HG03469 (cell line): Measurements from ENCODE around the gene UCK2.

Source experiments
- ATAC-seq: cut with Tn5 transposase; IDR thresholded peaks from one replicate; pipeline ENCODE4 v1.9.1; 2021; ENCODE audit warnings: mild to moderate bottlenecking, moderate library complexity, moderate number of reproducible peaks; ENCODE audit not compliant: unreplicated experiment

UCK2 gene

GRCh38 chr1:165897326-165898303 is 70.2 kb downstream of the UCK2 start:
- ATAC-seq: no peak

DNA sequence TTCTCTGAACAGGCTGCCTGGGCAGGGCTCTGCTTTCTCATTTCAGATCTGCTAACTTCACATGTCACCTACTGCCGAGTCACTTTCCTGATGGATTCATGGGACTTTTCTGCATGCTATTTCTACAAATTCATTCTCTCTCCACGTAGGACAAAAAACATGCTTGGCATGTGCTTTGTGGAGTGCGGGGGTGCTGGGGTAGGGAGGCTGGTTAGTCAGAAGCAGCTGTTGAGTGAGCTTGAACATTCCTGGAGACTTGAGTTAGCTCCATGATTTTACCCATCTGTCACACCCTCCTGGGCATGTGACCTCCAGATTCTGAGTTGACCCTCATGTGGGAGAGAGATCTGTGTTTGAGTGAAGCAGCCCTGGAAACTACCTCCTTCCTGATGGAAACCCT is 71.4 kb downstream of the UCK2 start:
- no peak for ATAC-seq

GRCh38 chr1:165899461-165899941 is 72.1 kb downstream of the UCK2 start:
- no peak for ATAC-seq

DNA sequence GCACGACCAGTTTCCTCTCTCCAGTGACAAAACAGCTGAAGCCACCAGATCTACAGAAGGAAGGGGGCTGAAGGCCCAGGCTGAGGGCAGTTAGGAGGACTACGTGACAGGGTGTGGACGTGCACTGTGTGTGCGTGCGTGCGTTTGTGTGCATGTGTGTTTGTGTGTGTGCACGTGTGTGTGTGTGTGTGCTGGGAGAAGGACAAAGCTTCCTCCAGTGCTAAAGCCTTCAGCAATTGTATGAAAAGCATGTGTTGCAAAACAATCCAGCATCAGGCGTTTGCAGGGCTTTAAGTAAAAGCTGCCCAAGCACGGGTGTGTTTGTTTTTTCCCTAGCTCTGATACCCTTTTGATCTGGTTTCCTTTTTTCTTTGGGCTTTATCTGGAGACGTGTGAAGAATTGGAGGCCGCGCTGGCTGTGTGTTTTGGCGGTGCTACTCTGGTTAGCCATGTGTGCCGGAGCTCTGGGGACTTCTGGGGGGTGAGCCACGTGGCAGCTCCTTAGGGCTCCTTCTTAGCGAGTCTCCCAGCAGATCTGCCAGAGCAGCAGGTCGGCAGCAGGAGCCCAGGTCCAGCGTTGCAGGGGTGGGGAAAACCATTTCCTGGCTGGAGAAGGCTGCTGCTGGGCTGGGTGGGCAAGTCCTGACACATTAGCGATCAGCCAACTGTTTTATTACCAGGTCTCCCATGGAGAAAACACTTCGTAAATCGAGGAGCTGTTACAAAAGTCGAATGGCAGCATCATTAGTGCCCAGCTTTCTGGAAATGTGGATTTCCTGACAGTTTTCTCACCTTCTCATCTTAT is 73.4 kb downstream of the UCK2 start:
- no peak for ATAC-seq

GRCh38 chr1:165902565-165902964 is 75.2 kb downstream of the UCK2 start:
- ATAC-seq: no peak

DNA sequence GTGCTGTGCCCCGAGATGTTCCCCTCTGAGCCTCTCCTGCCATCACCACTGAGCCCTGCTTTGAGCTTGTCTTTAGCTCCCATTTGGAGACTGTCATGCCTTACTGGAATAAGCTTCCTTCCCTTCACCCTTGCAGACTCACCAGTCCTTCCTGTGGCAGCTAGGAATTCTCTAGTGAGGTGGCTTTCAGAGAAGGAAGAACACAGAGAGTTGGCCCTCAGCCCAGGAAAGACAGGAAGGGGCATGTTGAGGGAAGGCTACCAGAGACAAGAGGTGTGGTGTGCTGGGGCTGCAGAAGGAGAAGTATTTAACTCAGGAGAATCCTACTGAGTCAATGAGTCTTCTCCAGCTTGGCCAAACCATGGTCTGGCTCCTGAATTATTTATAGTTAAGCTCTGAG is 76.3 kb downstream of the UCK2 start:
- ATAC-seq: no peak

DNA sequence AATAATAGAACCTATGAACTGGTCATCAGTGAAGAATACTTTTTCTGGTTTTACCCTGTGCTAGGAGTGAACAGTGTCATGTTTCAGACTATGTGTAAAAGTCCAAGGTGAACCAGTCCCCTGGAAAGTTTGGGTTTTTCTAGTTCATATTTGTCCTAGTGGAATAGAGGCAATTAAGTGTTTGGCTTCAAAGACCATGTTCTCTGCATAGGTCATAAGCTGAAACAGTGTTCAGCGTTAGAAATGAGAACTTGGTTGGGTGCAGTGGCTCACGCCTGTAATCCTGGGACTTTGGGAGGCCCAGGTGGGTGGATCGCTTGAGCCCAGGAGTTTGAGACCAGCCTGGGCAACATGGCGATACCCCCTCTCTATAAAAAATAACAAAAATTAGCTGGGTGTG is 77.5 kb downstream of the UCK2 start:
- no peak for ATAC-seq

DNA sequence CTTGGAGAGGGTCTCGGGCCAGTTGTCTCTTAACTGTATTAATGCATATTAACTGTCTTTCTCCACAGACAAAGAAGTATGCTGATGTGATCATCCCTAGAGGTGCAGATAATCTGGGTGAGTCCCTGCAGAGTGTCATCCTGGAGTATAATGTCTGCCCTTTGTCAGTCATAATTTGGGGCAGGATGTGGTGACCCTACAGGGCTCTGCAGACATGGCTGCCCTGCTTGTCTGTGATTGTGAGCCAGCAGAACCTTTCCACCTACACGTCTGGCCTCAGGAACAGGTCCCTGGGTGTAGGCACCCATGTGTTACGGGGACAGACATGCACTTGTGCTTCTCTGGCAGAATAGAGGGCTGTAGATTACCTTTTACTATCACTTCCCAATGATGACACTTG is 78.4 kb downstream of the UCK2 start:
- no peak for ATAC-seq

DNA sequence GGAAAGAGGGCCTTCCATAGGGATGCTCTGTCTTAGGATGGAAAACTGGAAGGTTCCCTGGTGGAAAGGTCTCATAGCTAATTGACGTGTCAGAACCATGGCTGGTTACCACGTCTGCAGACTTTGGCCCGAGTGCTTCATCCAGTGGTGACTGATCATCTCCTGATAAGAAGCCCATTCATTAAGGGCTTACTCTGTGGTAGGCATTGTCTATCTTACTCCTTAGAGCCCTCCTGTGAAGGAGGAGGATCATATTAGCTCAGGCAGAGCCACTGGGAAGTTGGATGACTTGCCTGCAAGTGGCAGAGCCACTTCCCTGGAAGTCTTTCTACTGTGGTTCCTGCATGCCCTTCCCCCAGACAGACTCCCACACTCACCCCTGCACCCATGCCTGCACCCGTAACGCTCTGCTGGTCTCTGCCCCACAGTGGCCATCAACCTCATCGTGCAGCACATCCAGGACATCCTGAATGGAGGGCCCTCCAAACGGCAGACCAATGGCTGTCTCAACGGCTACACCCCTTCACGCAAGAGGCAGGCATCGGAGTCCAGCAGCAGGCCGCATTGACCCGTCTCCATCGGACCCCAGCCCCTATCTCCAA is 79.9 kb downstream of the UCK2 start:
- no peak for ATAC-seq

DNA sequence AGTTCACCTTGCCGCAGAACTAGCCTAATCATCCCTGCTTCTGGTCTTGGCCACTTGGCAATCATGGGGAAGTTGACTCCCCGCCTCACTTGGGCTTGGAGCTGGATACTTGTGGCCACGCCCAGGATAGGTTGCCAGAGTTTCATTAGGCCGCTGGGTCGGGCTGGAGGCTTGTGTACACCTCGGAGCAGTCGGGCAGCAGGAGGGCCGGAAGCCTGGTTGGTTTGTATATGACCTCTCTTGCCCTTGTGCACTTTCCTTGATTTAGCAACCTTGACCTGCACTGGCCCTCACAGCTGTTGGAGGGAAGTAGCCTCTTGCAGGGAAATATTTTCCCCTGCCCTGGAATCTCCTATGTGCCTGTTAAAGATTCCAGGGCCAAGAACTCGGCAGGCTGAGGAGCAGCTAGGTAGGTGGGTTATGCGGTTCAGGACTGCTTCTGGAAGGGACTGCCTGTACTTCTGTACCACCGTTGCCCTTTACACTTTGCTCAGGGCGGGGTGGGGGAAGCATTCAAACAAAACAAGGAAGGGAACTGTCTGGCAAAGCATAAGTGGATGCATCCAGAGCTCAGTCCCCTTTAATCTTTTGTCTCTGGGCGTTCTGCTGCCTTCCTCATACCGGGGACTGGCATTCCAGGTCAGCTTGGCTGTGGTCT is 83.5 kb downstream of the UCK2 start:
- ATAC-seq: no peak

DNA sequence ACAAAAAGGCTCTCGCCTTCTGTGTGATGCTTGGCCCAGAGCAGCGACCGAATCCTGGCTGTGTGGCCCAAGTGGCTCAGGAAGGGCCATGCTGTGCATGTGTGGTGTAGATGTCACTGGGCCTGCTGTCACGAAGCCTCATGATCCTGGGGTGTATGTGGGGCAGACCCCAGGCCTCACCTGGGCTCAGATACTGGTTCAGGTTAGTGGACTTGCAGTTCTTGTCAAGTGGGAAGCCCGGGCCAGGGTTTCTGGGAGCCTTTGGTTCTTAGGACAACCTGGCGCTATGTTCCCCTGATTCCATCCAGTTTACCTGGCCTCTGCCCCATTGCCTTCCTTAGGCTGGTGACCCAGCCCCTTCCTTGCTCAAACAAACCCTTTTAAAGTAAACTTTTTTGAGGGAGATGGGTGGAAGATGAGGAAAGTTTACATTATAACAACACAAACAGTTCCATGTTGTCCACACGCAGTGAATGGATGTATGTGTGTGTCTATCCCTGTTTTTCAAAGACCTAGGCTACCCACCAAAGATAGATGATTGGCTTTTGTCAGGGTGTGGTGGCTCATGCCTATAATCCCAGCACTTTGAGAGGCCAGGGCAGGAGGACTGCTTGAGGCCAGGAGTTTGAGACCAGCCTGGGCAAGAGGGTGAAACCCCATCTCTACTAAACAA is 84.3 kb downstream of the UCK2 start:
- ATAC-seq: no peak

- ATAC-seq: no peak
Observed at GRCh38 chr1:165912638-165913037, 85.2 kb downstream of the UCK2 start.

DNA sequence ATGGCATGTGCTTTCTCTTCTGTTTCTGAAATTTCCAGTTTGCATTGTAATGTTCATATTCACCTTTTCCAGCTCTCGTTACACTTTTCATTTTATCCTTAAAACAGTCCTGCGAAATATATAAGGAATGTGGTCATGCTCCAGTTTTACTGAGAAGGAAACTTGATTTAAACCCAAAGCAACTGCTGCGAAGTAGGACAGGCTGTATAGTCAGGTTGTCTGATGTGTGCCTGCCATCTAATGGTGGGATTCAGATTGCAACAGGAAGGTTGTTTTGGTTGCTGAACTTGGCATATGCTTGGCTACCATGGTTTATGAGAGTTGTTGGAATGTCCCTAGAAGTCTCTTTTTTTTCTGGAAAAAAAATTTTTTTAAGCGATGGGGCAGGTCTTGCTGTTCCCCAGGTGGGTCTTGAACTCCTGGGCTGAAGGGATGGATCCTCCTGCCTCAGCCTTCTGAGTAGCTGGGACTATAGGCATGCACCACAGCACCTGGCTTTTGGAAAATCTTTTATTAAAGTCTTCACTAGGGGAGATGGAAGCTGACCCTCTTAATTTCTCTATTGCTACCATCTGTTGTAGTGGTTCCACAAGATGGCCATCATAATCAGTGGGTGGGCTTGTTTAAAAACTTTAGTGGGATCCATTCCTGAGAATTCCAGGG is 86.9 kb downstream of the UCK2 start:
- ATAC-seq: peak; percentile 86

DNA sequence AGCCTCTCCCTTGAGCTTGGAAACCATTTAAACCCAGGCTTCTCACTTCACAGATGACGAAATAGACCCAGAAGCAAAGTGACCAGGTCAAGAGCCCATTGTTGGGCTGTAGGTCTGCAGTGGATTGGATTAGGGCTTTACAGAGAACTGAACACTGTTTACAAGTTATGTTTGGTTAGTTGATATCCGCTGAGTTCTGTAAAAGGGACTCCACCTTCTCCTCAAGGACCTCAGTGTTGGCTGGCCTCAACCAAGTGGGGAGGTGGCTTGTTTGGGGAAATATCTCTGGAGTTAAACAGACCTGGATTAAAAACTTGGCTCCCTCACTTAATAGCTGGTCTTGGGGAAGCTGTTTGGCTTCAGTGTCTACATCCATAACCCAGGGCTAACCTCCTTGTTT is 88.1 kb downstream of the UCK2 start:
- ATAC-seq: no peak

DNA sequence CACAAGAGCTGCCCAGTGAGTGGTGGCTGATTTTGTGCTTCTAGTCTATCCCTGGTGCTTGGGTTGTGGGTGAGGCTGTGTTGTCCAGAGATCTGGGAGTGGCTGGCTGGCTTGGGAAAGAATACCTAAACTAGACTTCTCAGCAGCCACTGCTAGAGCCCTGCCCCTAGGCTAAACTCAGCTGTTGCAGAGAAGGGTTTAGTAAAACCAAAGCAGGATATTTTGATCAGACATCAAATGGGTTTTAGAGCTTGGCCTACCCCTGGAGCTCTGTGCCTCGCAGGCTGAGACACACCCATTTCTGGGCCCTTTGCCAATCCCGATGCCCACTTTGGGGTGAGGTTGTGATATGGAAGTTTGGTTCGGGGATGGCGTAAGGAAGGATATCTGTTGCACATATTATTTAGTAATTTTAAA is 88.5 kb downstream of the UCK2 start:
- ATAC-seq: no peak

GRCh38 chr1:165917166-165917565 is 89.8 kb downstream of the UCK2 start:
- no peak for ATAC-seq

- no peak for ATAC-seq
Observed at GRCh38 chr1:165924117-165924516, 96.7 kb downstream of the UCK2 start.

- ATAC-seq: no peak
Observed at GRCh38 chr1:165925498-165926079, 98.2 kb downstream of the UCK2 start.

- ATAC-seq: peak; percentile 60
Observed at GRCh38 chr1:165927169-165927568, 99.8 kb downstream of the UCK2 start.
